Measurements from ENCODE around the gene SNRNP40.

DNA sequence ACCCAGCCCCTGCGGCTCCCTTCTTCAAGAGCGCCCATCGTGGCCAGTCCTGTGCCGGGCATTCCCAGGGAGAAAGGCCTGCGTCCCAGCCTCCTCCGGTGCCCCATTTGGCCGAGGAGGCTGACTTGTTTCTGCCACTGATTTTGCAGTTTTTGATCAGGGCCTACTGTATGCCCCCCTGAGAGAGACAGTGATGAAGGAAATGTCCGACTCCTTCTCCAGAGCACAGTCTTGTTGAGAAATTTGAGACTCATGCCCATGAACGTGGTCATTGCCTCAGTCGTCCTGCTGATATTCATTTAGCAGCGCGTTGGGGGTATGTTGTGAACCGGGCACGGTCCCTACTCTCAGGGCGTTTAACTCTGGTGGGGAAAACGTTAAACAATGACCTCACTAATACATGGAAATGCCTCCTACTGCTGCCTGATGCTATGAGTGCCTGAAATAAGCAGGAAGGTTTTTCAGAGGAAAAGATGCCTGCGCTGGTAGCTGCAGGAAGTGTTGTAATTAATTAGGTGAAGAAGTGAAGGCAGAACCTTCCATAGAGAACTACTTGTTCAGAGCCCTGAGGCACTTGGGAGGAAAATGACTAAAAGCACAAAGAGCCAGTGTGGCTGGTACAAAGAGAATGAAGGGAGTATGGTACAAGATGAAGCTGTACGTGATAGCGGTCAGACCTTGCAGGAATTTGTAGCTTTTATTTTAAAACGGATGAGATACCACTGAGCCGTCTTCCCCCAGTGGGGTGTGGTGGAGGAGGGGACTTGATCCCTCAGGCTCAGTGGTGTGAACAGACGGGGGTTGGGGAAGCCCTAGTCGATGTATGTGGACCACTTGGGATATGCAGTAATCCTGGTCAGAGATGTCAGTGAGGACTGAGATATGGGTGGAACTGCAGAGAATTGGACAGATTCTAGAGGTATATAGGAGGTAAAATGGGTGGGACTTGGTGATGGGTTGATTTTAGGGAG, 974 bp upstream of the SNRNP40 start:
- TF ChIP-seq, protein P1, sequence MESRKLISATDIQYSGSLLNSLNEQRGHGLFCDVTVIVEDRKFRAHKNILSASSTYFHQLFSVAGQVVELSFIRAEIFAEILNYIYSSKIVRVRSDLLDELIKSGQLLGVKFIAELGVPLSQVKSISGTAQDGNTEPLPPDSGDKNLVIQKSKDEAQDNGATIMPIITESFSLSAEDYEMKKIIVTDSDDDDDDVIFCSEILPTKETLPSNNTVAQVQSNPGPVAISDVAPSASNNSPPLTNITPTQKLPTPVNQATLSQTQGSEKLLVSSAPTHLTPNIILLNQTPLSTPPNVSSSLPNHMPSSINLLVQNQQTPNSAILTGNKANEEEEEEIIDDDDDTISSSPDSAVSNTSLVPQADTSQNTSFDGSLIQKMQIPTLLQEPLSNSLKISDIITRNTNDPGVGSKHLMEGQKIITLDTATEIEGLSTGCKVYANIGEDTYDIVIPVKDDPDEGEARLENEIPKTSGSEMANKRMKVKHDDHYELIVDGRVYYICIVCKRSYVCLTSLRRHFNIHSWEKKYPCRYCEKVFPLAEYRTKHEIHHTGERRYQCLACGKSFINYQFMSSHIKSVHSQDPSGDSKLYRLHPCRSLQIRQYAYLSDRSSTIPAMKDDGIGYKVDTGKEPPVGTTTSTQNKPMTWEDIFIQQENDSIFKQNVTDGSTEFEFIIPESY (IDR thresholded peaks at IDR 0.05; ENCODE audit: borderline replicate concordance, low read depth): no peak
- TF ChIP-seq CTCF (IDR thresholded peaks at IDR 0.05) (no peak), YY1 (IDR thresholded peaks at IDR 0.05; ENCODE audit: low read depth) (no peak), TCF12 (IDR thresholded peaks at IDR 0.05) (no peak), FOSL2 (IDR thresholded peaks at IDR 0.05; ENCODE audit: borderline replicate concordance, low read depth) (no peak), RFX5 (IDR thresholded peaks at IDR 0.05; ENCODE audit: low read length) (no peak), POLR2AphosphoS5 (IDR thresholded peaks at IDR 0.05; ENCODE audit: low read depth, low read length) (no peak), NRF1 (IDR thresholded peaks at IDR 0.05; ENCODE audit: low read depth, low read length) (no peak), FOXJ3 (CRISPR knock-in tag; IDR thresholded peaks at IDR 0.05) (no peak), EZH2phosphoT487 (IDR thresholded peaks at IDR 0.05; ENCODE audit: borderline replicate concordance, low read depth) (no peak), RXRA (IDR thresholded peaks at IDR 0.05; ENCODE audit: borderline replicate concordance, low read depth) (no peak), IRF3 (IDR thresholded peaks at IDR 0.05; ENCODE audit: low read depth, low read length) (no peak), JUND (IDR thresholded peaks at IDR 0.05) (no peak), EP300 (IDR thresholded peaks at IDR 0.05; ENCODE audit: borderline replicate concordance in 1 of 2, low read depth in 1 of 2, low read length in 1 of 2) (no peak)
